ENCODE results near the gene FUOM.

Gene FUOM

DNA sequence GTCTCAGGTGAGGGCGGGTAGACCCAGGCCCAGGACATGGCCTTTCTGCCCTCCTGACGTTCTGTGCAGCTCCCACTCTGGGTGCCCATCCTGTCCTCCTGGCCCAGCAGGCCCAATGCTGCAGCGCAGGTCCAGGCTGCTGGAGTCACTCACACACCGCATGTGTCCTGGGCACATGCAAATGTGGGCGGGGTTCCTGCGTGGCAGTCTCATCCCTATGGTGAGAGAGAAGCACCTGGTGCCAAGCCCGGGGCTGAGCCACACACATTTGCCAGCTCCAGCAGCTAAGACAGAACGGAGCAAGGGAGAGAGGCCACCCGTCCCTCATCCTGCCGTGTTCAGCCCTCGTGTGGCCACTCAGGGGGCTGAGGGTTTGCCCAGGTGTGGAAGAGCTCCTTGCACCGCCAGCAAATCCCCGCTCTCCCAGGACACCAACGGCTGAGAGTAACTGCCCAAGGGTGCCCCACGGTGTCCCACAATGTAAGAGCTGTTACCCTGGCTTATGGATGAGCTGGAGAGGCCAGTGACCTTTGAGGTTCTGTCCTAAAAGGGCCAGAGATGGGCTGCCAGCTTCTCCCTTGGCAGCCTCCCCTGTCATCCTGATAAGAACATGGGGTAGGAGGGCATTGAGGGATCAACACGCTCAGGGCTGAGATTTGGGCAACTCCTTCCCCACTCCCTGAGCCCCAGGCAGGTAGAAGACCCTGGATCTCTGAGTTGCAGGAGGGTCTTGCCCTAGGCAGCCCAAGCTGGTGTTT is 4.4 kb downstream of the FUOM start:
- DNase-seq (ENCODE audit: low read depth in 4 of 4, low spot score in 1 of 4): no peak

DNA sequence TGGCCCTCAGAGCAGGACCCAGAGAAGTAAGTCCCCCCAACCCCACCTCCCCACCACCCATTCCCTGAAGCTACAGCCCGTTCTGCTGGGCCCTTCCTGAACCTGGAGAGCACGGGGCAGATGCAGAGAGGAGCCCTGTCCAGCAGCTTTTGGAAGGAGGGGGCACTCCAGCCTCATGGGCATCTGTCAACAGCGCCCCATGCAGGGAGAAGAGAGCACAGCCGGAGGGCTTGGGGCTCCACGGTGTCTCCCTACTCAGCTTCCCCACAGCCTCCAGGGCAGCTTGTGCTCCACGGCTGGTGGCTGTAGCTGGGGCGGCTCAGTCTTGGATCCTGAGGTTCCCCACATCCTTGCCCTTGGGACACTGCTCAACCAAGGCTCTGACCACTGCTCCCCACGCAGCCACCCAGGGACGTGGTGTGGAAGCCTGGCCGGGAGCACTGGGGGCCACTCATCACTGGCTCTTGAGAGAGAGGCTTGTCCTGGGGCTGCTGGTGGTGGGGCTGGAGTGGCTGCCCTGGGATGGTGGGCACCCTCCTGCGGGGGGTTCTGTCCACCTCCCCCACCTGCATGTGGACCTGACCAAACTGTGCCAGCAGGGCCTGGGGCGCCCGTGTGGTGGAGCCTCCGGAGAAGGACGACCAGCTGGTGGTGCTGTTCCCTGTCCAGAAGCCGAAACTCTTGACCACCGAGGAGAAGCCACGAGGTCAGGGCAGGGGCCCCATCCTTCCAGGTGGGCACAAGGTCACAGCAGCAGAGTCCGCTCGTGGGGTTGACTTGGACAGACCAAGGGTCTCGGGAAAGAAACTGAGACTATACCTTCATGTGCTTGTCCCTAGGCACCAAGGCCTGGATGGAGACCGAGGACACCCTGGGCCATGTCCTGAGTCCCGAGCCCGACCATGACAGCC is 6.2 kb downstream of the FUOM start:
- DNase-seq (ENCODE audit: low read depth in 4 of 4, low spot score in 1 of 4): no peak

DNA sequence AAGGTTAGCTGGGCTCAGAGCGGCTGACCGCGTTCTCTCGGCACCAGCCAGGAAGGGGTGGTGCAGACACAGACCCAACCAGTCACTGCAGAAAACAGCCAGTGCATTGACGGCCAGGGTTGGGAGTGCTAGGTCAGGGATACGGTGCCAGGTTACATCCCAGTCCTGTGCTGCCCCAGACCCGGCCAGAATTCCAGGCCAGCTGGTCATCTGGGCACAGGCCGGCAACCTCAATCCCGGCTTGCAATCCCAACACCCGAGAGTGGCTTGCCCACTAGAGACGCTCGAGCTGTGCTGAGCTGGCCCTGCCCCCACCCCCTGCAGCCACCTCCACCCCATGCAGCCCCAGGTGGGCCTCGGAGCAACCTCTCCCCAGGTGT is 6.9 kb downstream of the FUOM start:
- no peak for DNase-seq (ENCODE audit: low read depth in 4 of 4, low spot score in 1 of 4)

DNA sequence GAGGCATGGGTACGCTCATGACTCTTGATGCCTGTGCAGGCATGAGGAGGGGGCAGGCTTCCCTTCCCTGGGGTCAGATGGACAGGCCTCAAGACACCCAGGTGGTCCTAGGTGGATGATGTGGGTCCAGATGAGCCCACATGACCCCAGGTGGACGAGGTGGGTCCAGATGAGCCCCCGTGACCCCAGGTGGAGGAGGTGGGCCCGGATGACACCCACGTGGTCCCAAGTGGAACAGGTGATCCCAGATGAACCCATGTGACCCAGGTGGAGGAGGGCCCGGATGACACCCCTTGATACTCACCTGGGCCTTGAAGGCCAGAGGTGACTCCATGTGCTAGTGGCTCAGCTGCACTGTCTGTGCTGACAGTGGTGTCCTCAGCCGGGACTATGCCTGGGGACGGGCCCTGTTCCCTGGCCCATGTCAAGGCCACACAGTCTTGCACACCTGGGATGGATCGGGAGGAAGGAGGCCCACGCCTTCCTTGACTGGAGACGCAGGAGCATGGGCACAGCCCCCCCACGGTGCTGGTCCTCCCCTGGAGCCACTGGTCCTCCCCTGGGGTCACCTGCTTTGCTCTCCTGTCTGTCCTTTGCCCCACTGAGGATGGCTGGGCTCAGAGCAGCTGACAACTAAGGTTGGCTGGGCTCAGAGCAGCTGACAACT is 7.4 kb downstream of the FUOM start:
- DNase-seq (ENCODE audit: low read depth in 4 of 4, low spot score in 1 of 4): no peak

DNA sequence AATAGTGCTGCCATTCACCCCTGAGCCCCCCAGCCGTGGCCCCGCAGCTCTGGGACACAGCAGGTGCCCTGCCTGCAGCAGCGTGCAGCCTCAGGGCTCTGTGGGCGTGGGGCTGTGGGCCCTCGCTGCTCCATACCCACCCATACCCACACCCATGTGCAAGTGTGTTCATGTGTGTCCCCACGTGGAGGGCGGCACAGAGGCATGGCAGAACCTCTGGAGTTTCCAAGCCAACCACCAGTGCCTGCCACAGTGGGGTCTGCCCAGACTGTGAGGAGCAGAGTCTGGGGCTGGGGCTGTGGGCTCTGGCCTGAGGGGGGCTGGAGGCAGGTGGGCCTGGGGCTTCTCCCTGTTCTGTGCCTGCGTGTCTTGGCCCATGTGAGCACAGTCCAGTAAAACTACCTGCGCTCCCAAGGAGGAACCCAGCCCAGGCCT is 8.2 kb downstream of the FUOM start:
- DNase-seq (ENCODE audit: low read depth in 4 of 4, low spot score in 1 of 4): no peak

DNA sequence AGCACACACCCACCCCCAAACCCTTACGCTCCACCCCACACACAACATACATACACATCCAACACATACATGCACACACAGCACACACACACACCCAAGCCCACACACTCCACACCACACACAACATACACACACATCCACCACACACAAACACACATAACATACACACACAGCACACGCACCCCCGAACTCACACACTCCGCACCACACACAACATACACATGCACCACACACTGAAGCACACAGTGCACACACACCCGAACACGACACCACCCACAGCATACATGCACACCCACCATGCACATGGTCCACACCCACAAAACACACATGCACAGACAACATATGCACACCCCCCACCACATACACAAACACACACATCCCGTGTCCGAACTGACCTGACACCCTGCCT is 8.7 kb downstream of the FUOM start:
- no peak for DNase-seq (ENCODE audit: low read depth in 4 of 4, low spot score in 1 of 4)

DNA sequence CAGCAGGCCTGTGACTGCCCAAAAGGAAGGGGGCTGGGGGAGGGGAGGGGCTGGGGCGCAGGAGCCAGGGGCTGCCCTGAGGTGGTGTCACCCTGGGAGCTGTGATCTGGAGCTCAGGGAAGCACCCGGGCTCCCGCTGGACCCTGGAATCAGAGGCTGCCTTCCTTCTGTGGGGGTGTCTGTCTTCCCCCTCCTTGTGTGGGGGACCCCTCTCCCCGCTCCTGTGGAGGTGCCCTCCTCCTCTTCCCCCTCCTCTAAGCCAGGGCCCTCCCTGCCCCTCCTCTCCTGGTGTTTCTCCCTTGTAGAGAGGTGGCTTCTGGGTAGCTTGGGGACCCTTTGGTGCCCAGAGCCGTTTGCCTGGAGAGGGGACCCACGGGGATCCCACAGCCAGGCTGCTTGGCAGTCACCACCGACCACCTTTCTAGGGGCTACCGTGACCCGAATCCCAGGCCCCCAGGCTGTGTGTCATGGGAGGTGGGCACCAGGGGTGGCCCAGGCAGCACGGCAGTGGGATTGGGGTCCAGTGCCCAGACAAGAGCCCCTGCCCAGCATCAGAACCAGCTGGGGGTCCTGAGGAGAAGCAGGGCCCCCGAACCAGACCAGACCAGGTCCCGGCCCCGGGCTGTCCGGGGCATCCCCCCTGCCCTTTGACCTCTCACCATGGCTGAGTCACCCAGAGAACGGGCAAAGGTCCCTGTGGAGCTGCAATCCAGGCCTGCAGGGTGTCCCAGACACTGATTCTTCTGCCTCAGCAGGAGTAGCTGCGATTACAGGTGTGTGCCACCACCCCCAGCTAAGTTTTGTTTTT is 9.9 kb downstream of the FUOM start:
- DNase-seq (ENCODE audit: low read depth in 4 of 4, low spot score in 1 of 4): no peak

DNA sequence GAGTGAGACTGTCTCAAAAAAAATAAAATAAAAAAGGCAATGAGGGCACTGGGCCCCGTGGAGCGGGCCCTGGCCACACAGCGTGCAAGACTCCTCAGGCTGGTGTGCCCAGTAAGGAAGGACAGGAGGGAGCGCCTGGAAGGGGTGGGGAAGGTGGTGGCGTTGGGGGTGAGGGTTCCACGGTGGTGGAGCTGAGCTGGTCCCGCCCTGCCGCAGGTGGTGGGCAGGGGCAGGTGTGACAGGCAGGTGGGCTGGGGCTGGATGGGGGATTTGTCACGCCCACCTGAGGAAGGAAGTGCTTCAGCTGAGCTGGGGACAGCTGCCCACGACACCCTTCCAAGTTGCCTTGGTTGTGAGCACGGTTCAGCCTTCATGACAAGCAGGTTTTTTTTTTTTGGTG is 11.4 kb downstream of the FUOM start:
- DNase-seq (ENCODE audit: low read depth in 4 of 4, low spot score in 1 of 4): no peak

DNA sequence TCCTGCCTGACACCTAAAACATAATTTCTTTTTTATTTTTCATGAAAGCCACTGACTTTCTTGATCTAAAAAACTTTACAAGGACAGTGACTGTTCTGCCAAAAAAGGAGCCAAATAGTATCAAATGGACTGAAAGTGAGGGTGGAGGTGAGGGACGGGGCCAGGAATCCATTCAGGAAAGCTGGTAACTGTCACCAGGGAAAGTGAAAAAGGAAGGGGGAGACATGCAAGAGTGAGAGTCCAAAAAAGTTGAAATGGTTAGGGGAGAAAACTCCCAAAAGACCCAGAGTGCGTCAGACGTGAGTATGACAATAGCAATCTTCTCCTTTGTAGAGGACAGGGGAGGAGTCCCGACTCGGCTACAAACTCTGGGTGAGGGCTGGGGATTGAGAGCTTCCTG is 13.6 kb downstream of the FUOM start:
- DNase-seq (ENCODE audit: low read depth in 4 of 4, low spot score in 1 of 4): no peak

DNA sequence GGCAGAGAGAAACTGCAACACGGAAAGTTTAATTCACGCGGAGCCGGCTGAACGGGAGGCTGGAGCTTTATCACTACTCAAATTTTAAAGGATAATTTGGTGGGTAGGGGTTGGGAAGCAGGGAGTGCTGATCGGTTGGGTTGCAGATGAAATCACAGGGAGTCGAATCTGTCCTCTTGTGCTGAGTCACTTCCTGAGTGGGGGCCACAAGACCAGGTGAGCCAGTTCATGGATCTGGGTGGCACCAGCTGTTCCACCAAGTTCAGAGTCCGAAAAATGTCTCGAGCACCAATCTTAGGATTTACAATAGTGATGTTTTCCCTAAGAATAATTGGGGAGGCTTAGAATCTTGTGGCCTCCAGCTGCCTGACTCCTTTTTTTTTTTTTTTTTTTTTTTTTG is 14.3 kb downstream of the FUOM start:
- DNase-seq (ENCODE audit: low read depth in 4 of 4, low spot score in 1 of 4): no peak

DNA sequence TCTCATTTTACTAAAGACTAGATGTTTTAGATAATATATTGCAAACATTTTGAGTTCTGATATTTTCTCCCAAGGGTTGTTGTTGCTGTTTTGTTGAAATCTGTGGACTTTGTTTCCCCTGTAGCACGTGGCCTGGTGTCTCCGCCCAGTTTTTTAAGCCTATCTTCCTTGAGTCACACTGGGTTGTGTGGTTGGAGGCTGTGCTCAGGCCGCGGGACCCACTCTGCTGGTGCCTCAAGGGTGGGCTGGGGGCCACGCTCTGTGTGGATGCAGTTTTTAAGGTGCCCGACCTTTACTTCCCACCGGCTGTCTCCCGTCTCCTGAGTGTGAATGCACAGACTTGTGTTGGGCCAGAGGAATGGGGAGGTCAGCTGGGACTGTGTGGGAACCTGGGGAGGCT is 14.9 kb downstream of the FUOM start:
- DNase-seq (ENCODE audit: low read depth in 4 of 4, low spot score in 1 of 4): no peak

DNA sequence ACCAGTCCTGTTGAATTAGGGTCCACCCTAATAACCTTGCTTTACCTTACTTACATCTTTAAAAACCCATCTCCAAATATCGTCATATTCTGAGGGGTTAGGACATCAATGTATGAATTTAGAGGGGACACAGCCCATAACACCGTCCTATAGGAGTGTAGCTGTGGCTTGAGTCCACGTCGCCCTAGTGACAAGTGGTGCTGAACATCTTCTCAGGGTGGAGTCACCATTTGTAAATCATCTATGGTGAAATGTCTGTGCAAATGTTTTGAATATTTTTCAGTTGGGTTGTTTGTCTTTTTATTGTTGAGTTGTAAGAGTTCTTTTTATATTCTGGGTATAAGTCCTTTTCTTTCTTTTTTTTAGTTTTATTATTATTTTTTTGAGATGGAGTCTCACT is 15.8 kb downstream of the FUOM start:
- DNase-seq (ENCODE audit: low read depth in 4 of 4, low spot score in 1 of 4): no peak

DNA sequence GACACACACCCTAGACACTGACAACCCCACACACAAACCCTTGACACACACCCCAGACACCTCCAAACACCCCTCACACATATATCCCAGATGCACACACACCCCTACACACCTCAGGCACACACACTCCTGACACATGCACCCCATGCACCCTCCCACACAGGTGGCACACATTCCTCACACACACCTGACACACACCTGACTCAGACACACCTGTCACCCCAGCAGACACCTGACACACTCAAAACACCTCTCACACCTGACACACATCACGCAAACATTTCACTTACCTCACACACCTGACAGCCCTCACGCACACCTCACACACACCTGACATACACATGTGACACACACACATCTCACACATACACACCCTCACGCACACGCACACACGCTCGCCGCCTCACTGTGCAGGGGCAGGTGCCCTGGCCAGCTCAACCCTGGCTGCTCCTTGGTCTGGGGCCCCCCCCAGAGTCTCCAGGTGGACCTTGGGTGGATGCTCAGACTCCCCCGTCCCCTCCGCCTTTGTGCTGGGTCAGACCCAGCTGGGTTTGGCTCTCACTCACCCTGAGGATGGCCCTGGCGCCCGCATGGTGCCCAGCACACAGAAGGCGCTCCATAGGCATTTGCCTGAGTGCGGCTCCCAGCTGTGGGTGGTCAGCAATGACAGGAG is 18.0 kb downstream of the FUOM start:
- no peak for DNase-seq (ENCODE audit: low read depth in 4 of 4, low spot score in 1 of 4)

DNA sequence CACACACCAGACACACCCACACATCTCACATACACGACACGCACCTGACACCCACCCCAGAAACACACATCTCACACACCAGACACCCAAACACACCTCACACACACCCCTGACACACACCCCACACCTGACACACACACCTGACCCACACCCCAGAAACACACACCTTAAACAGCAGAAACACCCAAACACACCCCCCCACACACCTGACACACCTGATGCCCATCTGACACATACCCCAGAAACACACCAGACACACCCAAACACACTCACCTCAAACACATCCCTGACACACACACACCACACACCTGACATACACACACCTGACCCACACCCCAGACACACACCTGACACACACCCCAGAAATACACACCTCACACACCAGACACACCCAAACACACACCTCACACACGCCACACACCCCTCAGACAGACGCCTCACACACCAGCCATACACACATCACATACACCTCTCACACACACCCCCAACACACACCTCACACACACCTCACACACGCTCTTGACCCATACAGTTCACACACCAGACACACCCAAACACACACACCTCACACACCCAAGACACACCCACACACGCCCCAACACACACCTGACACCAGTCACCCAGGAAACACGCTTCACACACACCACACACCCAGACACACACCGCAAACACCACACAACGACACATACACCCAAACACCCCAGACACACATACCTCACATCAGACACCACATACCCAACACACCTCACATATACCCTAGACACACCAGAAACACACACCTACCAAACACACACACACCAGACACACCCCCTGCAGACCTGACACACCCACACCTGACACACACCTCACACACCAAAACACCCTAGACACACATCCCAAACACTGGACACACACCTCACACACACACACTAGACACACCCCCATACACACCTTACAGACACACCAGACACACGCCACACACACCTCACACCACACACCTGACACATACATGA is 19.4 kb downstream of the FUOM start:
- no peak for DNase-seq (ENCODE audit: low read depth in 4 of 4, low spot score in 1 of 4)

DNA sequence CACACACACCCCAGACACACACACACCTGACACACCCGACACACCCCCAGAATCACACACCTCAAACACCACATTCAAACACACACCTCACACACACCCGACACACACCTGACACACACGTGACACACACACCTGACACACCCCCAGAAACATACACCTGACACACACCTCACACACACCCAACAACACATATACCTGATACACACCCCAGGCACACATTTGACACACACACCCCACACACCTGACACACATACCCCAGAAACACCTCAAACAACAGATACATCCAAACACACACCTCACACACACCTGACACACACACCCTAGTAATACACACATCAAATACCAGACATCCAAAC is 20.5 kb downstream of the FUOM start:
- no peak for DNase-seq (ENCODE audit: low read depth in 4 of 4, low spot score in 1 of 4)

DNA sequence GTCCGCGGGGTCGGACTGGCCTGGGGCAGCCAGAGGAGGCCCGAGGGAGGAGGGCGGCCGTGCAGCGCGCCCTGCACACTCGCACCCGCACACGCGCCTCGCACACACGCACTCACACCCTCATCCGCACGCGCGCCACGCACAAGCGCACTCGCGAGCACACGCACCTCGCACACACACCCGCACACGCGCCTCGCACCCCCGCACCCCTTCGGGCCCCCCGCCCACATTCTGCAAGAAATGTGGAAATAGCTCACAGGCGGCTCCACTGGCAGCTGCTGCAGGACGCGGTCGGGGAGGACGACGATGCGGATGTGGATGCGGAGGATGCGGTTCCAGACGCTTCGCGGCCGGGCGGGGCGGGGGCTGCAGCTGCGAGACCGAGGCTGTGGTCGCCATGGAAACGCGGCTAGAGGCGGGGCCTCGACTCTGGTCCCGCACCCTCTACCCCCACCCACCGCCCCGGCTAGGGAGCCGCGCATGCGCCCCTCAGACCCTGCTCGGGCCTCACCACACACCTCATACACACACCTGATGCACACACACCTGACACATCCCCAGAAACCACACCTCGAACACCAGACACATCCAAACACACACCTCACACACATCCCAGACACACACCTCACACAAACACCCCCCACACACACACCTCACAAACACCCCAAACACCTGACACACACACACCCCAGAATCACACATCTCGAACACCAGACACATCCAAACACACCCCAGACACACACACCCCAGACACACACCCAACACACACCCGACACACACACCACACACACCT is 21.0 kb downstream of the FUOM start, which contains the start of gene CALY:
Gene CALY, minus strand, starts transcription at position 320 of the 793 bp plus-strand sequence. CDS start 7,907 bp downstream, outside the sequence.
- peak in 3 of 4 experiments; percentile 31 to 54 (median 44) for DNase-seq (ENCODE audit: low read depth in 4 of 4, low spot score in 1 of 4)

DNA sequence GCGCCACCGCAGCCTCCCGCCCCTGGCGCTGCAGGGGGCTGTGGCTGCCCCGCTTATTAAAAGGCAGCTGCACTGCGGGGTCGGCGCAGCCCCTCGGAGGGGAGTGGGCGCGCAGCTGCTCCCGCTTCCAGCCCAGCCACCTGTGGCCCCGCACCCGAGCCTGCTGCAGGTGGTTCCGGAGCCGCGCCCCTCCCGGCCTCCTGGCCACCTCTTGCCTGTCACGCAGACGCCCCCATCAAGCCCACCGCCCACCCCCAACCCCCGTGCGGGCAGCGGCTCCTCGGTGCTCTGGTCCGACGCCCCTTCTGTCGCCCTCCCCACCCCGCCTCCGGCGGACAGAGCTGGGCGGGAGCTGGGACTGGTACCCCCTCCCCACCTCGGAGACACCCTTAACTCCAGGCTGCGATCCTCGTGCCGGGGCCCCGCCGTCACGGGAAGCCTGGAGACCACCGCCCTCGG is 21.7 kb downstream of the FUOM start:
- DNase-seq (ENCODE audit: low read depth in 4 of 4, low spot score in 1 of 4): no peak
